Measurements from ENCODE around the gene GRM5. TPM values are rescaled to one million over a fixed set of nuclear protein-coding genes. Genes with fewer than 3 reads are reported as not detected.
A peak's percentile ranks its signal among the peaks of the same experiment; 100 is the strongest.

The GRM5 gene
- total RNA-seq, 1 donor from 2014 or later: not detected

GRCh38 chr11:88619071-88619425 lies 446.7 kb downstream of the GRM5 start:
- H3K9me3 Mint-ChIP-seq: no peaks in the 10 kb centered on the region
- TF ChIP-seq, protein P1, sequence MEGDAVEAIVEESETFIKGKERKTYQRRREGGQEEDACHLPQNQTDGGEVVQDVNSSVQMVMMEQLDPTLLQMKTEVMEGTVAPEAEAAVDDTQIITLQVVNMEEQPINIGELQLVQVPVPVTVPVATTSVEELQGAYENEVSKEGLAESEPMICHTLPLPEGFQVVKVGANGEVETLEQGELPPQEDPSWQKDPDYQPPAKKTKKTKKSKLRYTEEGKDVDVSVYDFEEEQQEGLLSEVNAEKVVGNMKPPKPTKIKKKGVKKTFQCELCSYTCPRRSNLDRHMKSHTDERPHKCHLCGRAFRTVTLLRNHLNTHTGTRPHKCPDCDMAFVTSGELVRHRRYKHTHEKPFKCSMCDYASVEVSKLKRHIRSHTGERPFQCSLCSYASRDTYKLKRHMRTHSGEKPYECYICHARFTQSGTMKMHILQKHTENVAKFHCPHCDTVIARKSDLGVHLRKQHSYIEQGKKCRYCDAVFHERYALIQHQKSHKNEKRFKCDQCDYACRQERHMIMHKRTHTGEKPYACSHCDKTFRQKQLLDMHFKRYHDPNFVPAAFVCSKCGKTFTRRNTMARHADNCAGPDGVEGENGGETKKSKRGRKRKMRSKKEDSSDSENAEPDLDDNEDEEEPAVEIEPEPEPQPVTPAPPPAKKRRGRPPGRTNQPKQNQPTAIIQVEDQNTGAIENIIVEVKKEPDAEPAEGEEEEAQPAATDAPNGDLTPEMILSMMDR (IDR thresholded peaks at IDR 0.05): no peak
- TF ChIP-seq EZH2 (IDR thresholded peaks at IDR 0.05) (no peak), EZH2phosphoT487 (IDR thresholded peaks at IDR 0.05) (no peak)
- H3K27ac Mint-ChIP-seq: no peak overlapping the region

DNA sequence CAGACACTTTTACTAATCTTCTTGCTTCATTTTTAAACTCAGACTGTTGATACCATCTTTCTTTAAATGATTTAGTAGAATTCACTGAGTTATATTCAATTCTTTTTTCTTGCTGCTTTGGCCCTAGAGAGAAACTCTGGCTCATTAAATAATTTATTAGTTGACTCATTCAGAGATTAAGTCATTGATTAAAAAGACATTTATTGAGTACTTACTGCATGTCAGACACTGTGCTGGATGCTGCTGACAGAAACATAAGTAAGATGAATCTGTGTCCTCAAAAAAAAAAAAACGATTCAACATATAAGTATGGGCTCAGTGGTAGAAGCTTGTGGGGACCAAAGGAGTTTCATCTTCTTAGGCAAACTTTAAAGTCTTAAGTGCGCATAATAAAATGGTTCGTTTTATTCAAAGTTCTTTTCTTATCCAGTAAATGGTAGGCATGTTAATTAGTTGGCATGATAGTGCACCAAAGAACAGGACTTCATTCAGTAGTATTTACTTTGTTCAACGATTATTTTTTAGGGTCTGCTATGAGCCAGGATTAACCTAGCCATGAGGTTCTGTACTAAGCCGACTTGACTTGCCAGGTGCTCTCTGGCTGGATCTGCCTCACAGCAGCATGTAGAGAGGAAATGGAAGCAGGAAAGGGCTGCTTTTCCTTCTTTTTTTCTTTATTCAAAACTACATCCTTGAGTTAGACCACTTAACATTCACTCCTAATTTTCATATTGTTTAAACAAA lies 447.3 kb downstream of the GRM5 start:
- Mint-ChIP-seq H3K36me3 (no peaks in the 10 kb centered on the region), H3K27me3 (ENCODE audit: insufficient read depth, low read depth) (no peaks in the 10 kb centered on the region), H3K27ac (no peak overlapping the region), H3K4me3 (no peak overlapping the region), H3K9me3 (no peaks in the 10 kb centered on the region), H3K4me1 (peaks cover 10% of the 10 kb centered on the region)
- H2AFZ ChIP-seq (replicated peaks): peak overlapping the region; percentile 72
- no peak overlapping the region for H3K27ac ChIP-seq
- H3K27me3 ChIP-seq: no peaks in the 10 kb centered on the region
- H3K79me2 ChIP-seq (ENCODE audit: low read depth): no peaks in the 10 kb centered on the region
- TF ChIP-seq, protein P1 (IDR thresholded peaks at IDR 0.05): no peak
- TF ChIP-seq EZH2 (IDR thresholded peaks at IDR 0.05) (no peak), EZH2phosphoT487 (IDR thresholded peaks at IDR 0.05) (no peak)
- no peaks in the 10 kb centered on the region for H3K36me3 ChIP-seq
- H3F3A ChIP-seq (ENCODE audit: low read depth): no peaks in the 10 kb centered on the region
- no peak overlapping the region for H3K4me3 ChIP-seq
- H3K4me1 ChIP-seq: no peaks in the 10 kb centered on the region
- no peaks in the 10 kb centered on the region for H4K20me1 ChIP-seq (ENCODE audit: low read depth)
- no peak overlapping the region for H3K9ac ChIP-seq
- H3K9me3 ChIP-seq (ENCODE audit: low read depth): no peaks in the 10 kb centered on the region
- no peak overlapping the region for H3K4me2 ChIP-seq
- DNase-seq (ENCODE audit: low spot score): no peak

More at GRCh38 chr11:88619071-88619425, 446.7 kb downstream of the GRM5 start:
- H3K27me3 Mint-ChIP-seq (ENCODE audit: insufficient read depth, low read depth): no peaks in the 10 kb centered on the region
- H2AFZ ChIP-seq (replicated peaks): peak overlapping the region; percentile 72
- H3K36me3 ChIP-seq: no peaks in the 10 kb centered on the region
- H3K4me3 ChIP-seq: no peak overlapping the region
- no peaks in the 10 kb centered on the region for H3K36me3 Mint-ChIP-seq
- H3K4me1 Mint-ChIP-seq: peaks cover 10% of the 10 kb centered on the region
- no peak overlapping the region for H3K4me3 Mint-ChIP-seq
- no peak overlapping the region for H3K27ac ChIP-seq
- DNase-seq (ENCODE audit: low spot score): no peak
- H4K20me1 ChIP-seq (ENCODE audit: low read depth): no peaks in the 10 kb centered on the region
- H3F3A ChIP-seq (ENCODE audit: low read depth): no peaks in the 10 kb centered on the region
- H3K9ac ChIP-seq: no peak overlapping the region
- no peaks in the 10 kb centered on the region for H3K27me3 ChIP-seq
- H3K9me3 ChIP-seq (ENCODE audit: low read depth): no peaks in the 10 kb centered on the region
- no peaks in the 10 kb centered on the region for H3K4me1 ChIP-seq
- no peaks in the 10 kb centered on the region for H3K79me2 ChIP-seq (ENCODE audit: low read depth)
- H3K4me2 ChIP-seq: no peak overlapping the region

GRCh38 chr11:88617226-88617625 lies 448.6 kb downstream of the GRM5 start:
- no peaks in the 10 kb centered on the region for H3K79me2 ChIP-seq (ENCODE audit: low read depth)
- Mint-ChIP-seq H3K4me1 (peaks cover 10% of the 10 kb centered on the region), H3K27me3 (ENCODE audit: insufficient read depth, low read depth) (no peaks in the 10 kb centered on the region), H3K36me3 (no peaks in the 10 kb centered on the region), H3K27ac (no peak overlapping the region), H3K4me3 (no peak overlapping the region), H3K9me3 (peaks cover 3% of the 10 kb centered on the region)
- no peak overlapping the region for H3K4me3 ChIP-seq
- no peak for DNase-seq (ENCODE audit: low spot score)
- no peaks in the 10 kb centered on the region for H3K27me3 ChIP-seq
- H3K9ac ChIP-seq: no peak overlapping the region
- H3F3A ChIP-seq (ENCODE audit: low read depth): no peaks in the 10 kb centered on the region
- H3K4me1 ChIP-seq: no peaks in the 10 kb centered on the region
- no peak overlapping the region for H3K4me2 ChIP-seq
- TF ChIP-seq EZH2phosphoT487 (IDR thresholded peaks at IDR 0.05): no peak
- TF ChIP-seq, protein P1 (IDR thresholded peaks at IDR 0.05): no peak
- H3K36me3 ChIP-seq: no peaks in the 10 kb centered on the region
- H3K9me3 ChIP-seq (ENCODE audit: low read depth): no peaks in the 10 kb centered on the region
- no peaks in the 10 kb centered on the region for H4K20me1 ChIP-seq (ENCODE audit: low read depth)
- H3K27ac ChIP-seq: no peak overlapping the region
- H2AFZ ChIP-seq (replicated peaks): no peak overlapping the region

Data from neural progenitor cell (in vitro differentiated cells).